K562 (cell line): ENCODE data around the gene PACSIN2. TPM values are rescaled to one million over a fixed set of nuclear protein-coding genes. Genes with fewer than 3 reads are reported as not detected.

Experiments
- ATAC-seq: fragments of 200-7000 bp; cut with Tn5 transposase; 3 replicates; pipeline ENCODE4 v1.9.1; 2020; ENCODE audit warnings: moderate library complexity
- BruUV-seq: library from RNA; stranded (reverse); fragments of 400-500 nt; replicated peaks from 2 replicates; lab custom pipeline; 2021; lab: Mats Ljungman, UMichigan
- CTCF ChIA-PET: fragments of 300-600 bp; formaldehyde crosslinking; extraction: SDS; loops from one replicate; lab custom pipeline; 2021; ENCODE audit warnings: low intra/inter-chr PET ratio; lab: Yijun Ruan, JAX
- POLR2A ChIA-PET: fragments of 300-600, 350-650 bp; sonication (Branson Sonifier 250); formaldehyde crosslinking; extraction: SDS; loops from one replicate; lab custom pipeline; 2021; ENCODE audit warnings: antibody characterized with exemption, inconsistent platforms; lab: Yijun Ruan, JAX
- DNase-seq, 4 experiments: peaks; one replicate each; pipeline versions ENCODE4 v3.0.0 to v3.0.0-alpha.2; 2011 to 2018; ENCODE audit warnings: low spot score in 3 of 4, mixed read lengths in 3 of 4; ENCODE audit errors: extremely low read depth in 1 of 4
- FAIRE-seq: peaks from 2 replicates; lab custom pipeline; 2011; peaks lifted over from hg19 to GRCh38; lab: Jason Lieb, UNC
- H2AFZ ChIP-seq: 2 replicates; pipeline ENCODE4 v1.6.0; 2011; ENCODE audit warnings: low read depth, low read length, control low read depth, inconsistent platforms
- H3K27ac ChIP-seq: fragments of 200-600 bp; 3 replicates; pipeline ENCODE4 v1.8.0; 2011; ENCODE audit warnings: low read depth, mild to moderate bottlenecking, control low read depth, inconsistent platforms, low read length, moderate library complexity, mixed read lengths; ENCODE audit errors: extremely low read depth
- H3K27me3 ChIP-seq, 2 experiments: fragments of 300-600 bp in 1 of 2; 2 replicates in 1 of 2; 3 replicates in 1 of 2; pipeline versions ENCODE4 v1.6.0 to v1.8.0; 2011; ENCODE audit warnings: inconsistent platforms in 2 of 2, low read length in 2 of 2, mild to moderate bottlenecking in 1 of 2, mixed read lengths in 1 of 2, moderate library complexity in 1 of 2; ENCODE audit not compliant: control insufficient read depth in 2 of 2, insufficient read depth in 2 of 2
- H3K36me3 ChIP-seq: fragments of 300-600 bp; 3 replicates; pipeline ENCODE4 v1.8.0; 2011; ENCODE audit warnings: mild to moderate bottlenecking, low read length, inconsistent platforms; ENCODE audit not compliant: control insufficient read depth, insufficient read depth
- H3K4me1 ChIP-seq, 2 experiments: fragments of 200-600 bp in 1 of 2; replicated peaks in 1 of 2; 2 replicates in 1 of 2; 3 replicates in 1 of 2; pipeline versions ENCODE4 v1.5.1 to v1.8.0; 2011; ENCODE audit warnings: inconsistent platforms in 2 of 2, low read length in 2 of 2, mild to moderate bottlenecking in 1 of 2, mixed read lengths in 1 of 2, moderate library complexity in 1 of 2; ENCODE audit not compliant: control insufficient read depth in 2 of 2, insufficient read depth in 2 of 2
- H3K4me2 ChIP-seq: 2 replicates; pipeline ENCODE4 v1.6.1; 2011; ENCODE audit warnings: low read length, control low read depth, inconsistent platforms, mixed read lengths; ENCODE audit not compliant: insufficient read depth
- H3K4me3 ChIP-seq: fragments of 200-600 bp; sonication (generic), shearing (Covaris generic); 2 replicates; pipeline ENCODE4 v1.5.1; 2016; ENCODE audit warnings: control low read depth, inconsistent platforms
- H3K79me2 ChIP-seq: fragments of 200-600 bp; 3 replicates; pipeline ENCODE4 v1.8.0; 2011; ENCODE audit warnings: low read length, inconsistent platforms; ENCODE audit not compliant: control insufficient read depth, insufficient read depth
- H3K9ac ChIP-seq, 2 experiments: 2 replicates each; pipeline versions ENCODE4 v1.6.0 to v1.6.1; 2011; ENCODE audit warnings: low read depth in 2 of 2, low read length in 2 of 2, control low read depth in 1 of 2, inconsistent platforms in 1 of 2, mild to moderate bottlenecking in 1 of 2, mixed read lengths in 1 of 2; ENCODE audit not compliant: insufficient read depth in 1 of 2
- H3K9me1 ChIP-seq: one replicate; pipeline ENCODE4 v1.6.0; 2011; ENCODE audit warnings: inconsistent platforms, mild to moderate bottlenecking, low read length, moderate library complexity; ENCODE audit not compliant: control insufficient read depth, insufficient read depth
- H3K9me3 ChIP-seq: replicated peaks from 2 replicates; pipeline ENCODE4 v1.5.1; 2011; ENCODE audit warnings: low read depth, low read length, inconsistent platforms; ENCODE audit not compliant: control insufficient read depth, insufficient read depth
- H4K20me1 ChIP-seq: replicated peaks from 2 replicates; pipeline ENCODE4 v1.6.1; 2011; ENCODE audit warnings: low read length, inconsistent platforms, mixed read lengths; ENCODE audit not compliant: control insufficient read depth, insufficient read depth
- ATF6 ChIP-seq: sonication (generic); formaldehyde crosslinking; IDR thresholded peaks from 2 replicates; pipeline ENCODE4 v1.4.0; 2020; ENCODE audit warnings: mild to moderate bottlenecking, missing genetic modification reagents
- GATAD2A ChIP-seq: fragments of 450-650 bp; IDR thresholded peaks from 2 replicates; pipeline ENCODE4 v1.6.1; 2017
- HEY1 ChIP-seq: fragments of 250-450 bp; sonication (Bioruptor Pico); IDR thresholded peaks from 2 replicates; pipeline ENCODE4 v1.5.0; 2020; ENCODE audit warnings: mild to moderate bottlenecking, moderate library complexity, borderline replicate concordance
- ZNF124 ChIP-seq: sonication (generic); formaldehyde crosslinking; IDR thresholded peaks from 2 replicates; pipeline ENCODE4 v1.8.1; 2022; ENCODE audit warnings: missing genetic modification reagents
- ZNF280A ChIP-seq: fragments of 450-650 bp; IDR thresholded peaks from 2 replicates; pipeline ENCODE4 v1.6.1; 2018; ENCODE audit warnings: mild to moderate bottlenecking, low read depth; ENCODE audit not compliant: partially characterized antibody
- WGBS: fragments of 100-300 bp; shearing (Covaris generic); methylation state at CpG from one replicate; pipeline ENCODE4 v1.1.6; 2016; ENCODE audit warnings: low coverage, mixed read lengths; ENCODE audit not compliant: insufficient coverage; ENCODE audit errors: missing lambda C conversion rate; 5-methylcytosine and 5-hydroxymethylcytosine counted together
- in situ Hi-C: fragments of 300-500 bp; cut with MboI; formaldehyde crosslinking; loops from 4 replicates; pipeline ENCODE4 v1.15.0; 2018; ENCODE audit warnings: inconsistent platforms, mixed read lengths
- intact Hi-C: fragments of 100-400 bp; cut with micrococcal nuclease; formaldehyde crosslinking; loops from 2 replicates; pipeline ENCODE4 v1.14.2; 2022
- polyA plus RNA-seq, 8 experiments: library from polyadenylated mRNA; depleted of rRNA in 4 of 8; stranded (reverse) in 5 of 8; unstranded in 3 of 8; fragments of >200 nt; fragmentation: Nextera tagmentation in 2 of 8; fragmentation: Illumina TruSeq in 1 of 8; extraction: Ambion mirVana in 2 of 8; extraction: Trizol in 1 of 8; gene quantifications; 2 replicates each; pipeline versions ENCODE4 v1.2.1 to v1.2.3, GENCODE V29; 2011 to 2014; ENCODE audit warnings: inconsistent platforms in 1 of 8, missing spikeins in 1 of 8
- total RNA-seq, 7 experiments: library from RNA; depleted of rRNA in 6 of 7; stranded (reverse); fragments of >200 nt in 6 of 7; fragmentation: Illumina TruSeq in 2 of 7; extraction: Trizol in 2 of 7; gene quantifications; 2 replicates each; pipeline versions ENCODE4 v1.2.1 to v1.2.3, GENCODE V29; 2011 to 2021; ENCODE audit warnings: low replicate concordance in 1 of 7
- TF ChIP-seq, protein P1 (sequence below): sonication (generic); formaldehyde crosslinking; IDR thresholded peaks from 2 replicates; pipeline ENCODE4 v1.8.0; 2022; ENCODE audit warnings: mild to moderate bottlenecking, missing genetic modification reagents

The PACSIN2 gene
- total and polyA plus RNA-seq, 9 of the 15 experiments (the other 6 are each of a cell fraction or from before 2014, with no cell fraction given), result 0.45 to 45.1 (median 23.9) TPM

GRCh38 chr22:42926768-42927167 is 88.2 kb downstream of the PACSIN2 start:
- ATAC-seq (no peak), FAIRE-seq (no peak), DNase-seq (no peak)
- Histone ChIP-seq H2AFZ (no peak overlapping the region), H3K9me3 (no peaks in the 10 kb centered on the region), H3K36me3 (no peaks in the 10 kb centered on the region; the same call in 2 of the 3 replicates), H4K20me1 (peaks cover 35% of the 10 kb centered on the region), H3K9me1 (peaks cover 4% of the 10 kb centered on the region), H3K4me2 (no peak overlapping the region), H3K27me3 (no peaks in the 10 kb centered on the region), H3K79me2 (peaks cover 35% of the 10 kb centered on the region), H3K9ac (no peak overlapping the region), H3K4me1 (peaks cover 9 to 21% of the 10 kb centered on the region in 2 experiments; a peak in 3 of 5 replicates), H3K4me3 (no peak overlapping the region), H3K27ac (no peak overlapping the region)
- ChIA-PET CTCF (no interaction called here), POLR2A (interaction anchor here (0.6 kb wide), 1 partner anchor 20 kb away, joined by 3 read pairs; no protein-coding TSS in a partner anchor)
- in situ Hi-C loops, result no loop called here
- BruUV-seq, result no TSS peak
- 96% methylated on average over 3 of the region's 5 CpGs for WGBS
- intact Hi-C loops, result no loop called here
- TF ChIP-seq, protein P1, sequence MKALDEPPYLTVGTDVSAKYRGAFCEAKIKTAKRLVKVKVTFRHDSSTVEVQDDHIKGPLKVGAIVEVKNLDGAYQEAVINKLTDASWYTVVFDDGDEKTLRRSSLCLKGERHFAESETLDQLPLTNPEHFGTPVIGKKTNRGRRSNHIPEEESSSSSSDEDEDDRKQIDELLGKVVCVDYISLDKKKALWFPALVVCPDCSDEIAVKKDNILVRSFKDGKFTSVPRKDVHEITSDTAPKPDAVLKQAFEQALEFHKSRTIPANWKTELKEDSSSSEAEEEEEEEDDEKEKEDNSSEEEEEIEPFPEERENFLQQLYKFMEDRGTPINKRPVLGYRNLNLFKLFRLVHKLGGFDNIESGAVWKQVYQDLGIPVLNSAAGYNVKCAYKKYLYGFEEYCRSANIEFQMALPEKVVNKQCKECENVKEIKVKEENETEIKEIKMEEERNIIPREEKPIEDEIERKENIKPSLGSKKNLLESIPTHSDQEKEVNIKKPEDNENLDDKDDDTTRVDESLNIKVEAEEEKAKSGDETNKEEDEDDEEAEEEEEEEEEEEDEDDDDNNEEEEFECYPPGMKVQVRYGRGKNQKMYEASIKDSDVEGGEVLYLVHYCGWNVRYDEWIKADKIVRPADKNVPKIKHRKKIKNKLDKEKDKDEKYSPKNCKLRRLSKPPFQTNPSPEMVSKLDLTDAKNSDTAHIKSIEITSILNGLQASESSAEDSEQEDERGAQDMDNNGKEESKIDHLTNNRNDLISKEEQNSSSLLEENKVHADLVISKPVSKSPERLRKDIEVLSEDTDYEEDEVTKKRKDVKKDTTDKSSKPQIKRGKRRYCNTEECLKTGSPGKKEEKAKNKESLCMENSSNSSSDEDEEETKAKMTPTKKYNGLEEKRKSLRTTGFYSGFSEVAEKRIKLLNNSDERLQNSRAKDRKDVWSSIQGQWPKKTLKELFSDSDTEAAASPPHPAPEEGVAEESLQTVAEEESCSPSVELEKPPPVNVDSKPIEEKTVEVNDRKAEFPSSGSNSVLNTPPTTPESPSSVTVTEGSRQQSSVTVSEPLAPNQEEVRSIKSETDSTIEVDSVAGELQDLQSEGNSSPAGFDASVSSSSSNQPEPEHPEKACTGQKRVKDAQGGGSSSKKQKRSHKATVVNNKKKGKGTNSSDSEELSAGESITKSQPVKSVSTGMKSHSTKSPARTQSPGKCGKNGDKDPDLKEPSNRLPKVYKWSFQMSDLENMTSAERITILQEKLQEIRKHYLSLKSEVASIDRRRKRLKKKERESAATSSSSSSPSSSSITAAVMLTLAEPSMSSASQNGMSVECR (CRISPR knock-in tag), result no peak
- TF ChIP-seq ZNF124 (no peak), GATAD2A (no peak), HEY1 (CRISPR knock-in tag) (no peak), ZNF280A (no peak), ATF6 (no peak)
